ENCODE measurements around the gene THSD7B. TPM values are rescaled to one million over a fixed set of nuclear protein-coding genes. Genes with fewer than 3 reads are reported as not detected.

The THSD7B gene, protein sequence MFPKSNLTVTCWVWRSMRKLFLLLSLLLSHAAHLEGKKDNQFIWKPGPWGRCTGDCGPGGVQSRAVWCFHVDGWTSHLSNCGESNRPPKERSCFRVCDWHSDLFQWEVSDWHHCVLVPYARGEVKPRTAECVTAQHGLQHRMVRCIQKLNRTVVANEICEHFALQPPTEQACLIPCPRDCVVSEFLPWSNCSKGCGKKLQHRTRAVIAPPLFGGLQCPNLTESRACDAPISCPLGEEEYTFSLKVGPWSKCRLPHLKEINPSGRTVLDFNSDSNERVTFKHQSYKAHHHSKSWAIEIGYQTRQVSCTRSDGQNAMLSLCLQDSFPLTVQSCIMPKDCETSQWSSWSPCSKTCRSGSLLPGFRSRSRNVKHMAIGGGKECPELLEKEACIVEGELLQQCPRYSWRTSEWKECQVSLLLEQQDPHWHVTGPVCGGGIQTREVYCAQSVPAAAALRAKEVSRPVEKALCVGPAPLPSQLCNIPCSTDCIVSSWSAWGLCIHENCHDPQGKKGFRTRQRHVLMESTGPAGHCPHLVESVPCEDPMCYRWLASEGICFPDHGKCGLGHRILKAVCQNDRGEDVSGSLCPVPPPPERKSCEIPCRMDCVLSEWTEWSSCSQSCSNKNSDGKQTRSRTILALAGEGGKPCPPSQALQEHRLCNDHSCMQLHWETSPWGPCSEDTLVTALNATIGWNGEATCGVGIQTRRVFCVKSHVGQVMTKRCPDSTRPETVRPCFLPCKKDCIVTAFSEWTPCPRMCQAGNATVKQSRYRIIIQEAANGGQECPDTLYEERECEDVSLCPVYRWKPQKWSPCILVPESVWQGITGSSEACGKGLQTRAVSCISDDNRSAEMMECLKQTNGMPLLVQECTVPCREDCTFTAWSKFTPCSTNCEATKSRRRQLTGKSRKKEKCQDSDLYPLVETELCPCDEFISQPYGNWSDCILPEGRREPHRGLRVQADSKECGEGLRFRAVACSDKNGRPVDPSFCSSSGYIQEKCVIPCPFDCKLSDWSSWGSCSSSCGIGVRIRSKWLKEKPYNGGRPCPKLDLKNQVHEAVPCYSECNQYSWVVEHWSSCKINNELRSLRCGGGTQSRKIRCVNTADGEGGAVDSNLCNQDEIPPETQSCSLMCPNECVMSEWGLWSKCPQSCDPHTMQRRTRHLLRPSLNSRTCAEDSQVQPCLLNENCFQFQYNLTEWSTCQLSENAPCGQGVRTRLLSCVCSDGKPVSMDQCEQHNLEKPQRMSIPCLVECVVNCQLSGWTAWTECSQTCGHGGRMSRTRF (N-terminal part only)
- 0.85 TPM for total RNA-seq
- 0.34 TPM for polyA plus RNA-seq (ENCODE audit: insufficient read depth, low read depth, low replicate concordance)
- long read RNA-seq, donor 1, result 0 reads
- long read RNA-seq, donor 2, result 0 reads
- long read RNA-seq, donor 3, result 0 reads
- long read RNA-seq, donor 4, result 0 reads
- long read RNA-seq, donor 5, result 0 reads
- long read RNA-seq, donor 6, result 0 reads
- long read RNA-seq, donor 7, result 0 reads
- long read RNA-seq, donor 8, partial matches to known transcripts, result 5 of 5 reads
- long read RNA-seq, donor 8, other reads (novel, unspliced or antisense), result 0 of 5 reads
- long read RNA-seq, donor 9, result 0 reads
- long read RNA-seq, donor 10, result 0 reads

DNA sequence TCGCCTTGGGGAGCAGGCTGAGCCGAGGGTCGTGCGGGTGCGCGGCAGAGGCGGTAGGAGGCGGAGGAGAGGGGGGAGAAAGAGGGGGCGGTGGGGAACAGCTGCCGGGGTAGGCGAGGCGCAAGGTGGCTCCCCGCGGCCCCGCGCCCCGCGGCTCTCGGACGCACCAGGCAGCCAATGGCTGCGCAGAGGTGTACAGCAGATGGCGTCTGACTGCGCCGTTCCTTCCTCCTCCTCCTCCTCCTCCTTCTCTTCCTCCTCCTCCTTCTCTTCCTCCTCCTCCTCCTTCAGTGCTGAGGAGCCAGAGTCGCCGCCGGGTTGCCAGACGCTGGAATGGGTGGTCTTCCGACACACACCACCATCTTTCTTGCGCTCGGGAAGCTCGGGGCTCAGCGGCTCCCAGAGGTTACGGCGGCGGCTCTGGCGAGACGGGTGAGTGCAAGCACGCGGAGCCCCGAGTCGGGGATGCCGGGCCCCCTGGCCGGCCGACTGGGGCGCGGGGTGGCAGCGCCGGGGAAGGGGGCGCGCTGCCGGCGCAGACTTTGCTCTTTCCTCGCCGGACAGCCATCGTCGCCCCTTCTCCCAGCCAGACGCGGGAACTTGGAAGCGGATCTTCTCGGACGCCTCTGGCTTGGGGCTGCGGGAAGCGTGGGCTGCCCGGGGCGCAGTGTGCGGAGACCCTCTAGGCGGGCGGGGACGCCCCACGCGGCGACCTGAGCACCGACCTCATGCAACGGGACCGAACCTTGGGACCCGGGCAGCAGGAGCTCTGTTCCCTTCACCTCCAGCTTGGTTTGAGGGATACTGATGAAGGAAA is at the start of gene THSD7B:
THSD7B (plus strand) TSS at position 290 of the 817 bp plus-strand sequence. CDS start 116,634 bp downstream, outside the sequence.
- DNase-seq (peak; percentile 14 to 69 (median 47)), FAIRE-seq (no peak)
- peak within 1 kb of the TSS; percentile 46 to 58 (median 53) for H3K4me3 ChIP-seq (ENCODE audit: low read length in 3 of 3)
- no peaks in the 10 kb centered on the region for H3K36me3 ChIP-seq (ENCODE audit: control insufficient read depth in 2 of 3, insufficient read depth in 3 of 3, low read length in 3 of 3)
- H3K27ac ChIP-seq (ENCODE audit: low read depth in 2 of 2, low read length in 2 of 2), result no peak within 1 kb of the TSS
- TF ChIP-seq, protein P1, sequence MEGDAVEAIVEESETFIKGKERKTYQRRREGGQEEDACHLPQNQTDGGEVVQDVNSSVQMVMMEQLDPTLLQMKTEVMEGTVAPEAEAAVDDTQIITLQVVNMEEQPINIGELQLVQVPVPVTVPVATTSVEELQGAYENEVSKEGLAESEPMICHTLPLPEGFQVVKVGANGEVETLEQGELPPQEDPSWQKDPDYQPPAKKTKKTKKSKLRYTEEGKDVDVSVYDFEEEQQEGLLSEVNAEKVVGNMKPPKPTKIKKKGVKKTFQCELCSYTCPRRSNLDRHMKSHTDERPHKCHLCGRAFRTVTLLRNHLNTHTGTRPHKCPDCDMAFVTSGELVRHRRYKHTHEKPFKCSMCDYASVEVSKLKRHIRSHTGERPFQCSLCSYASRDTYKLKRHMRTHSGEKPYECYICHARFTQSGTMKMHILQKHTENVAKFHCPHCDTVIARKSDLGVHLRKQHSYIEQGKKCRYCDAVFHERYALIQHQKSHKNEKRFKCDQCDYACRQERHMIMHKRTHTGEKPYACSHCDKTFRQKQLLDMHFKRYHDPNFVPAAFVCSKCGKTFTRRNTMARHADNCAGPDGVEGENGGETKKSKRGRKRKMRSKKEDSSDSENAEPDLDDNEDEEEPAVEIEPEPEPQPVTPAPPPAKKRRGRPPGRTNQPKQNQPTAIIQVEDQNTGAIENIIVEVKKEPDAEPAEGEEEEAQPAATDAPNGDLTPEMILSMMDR (IDR thresholded peaks at IDR 0.05; ENCODE audit: borderline replicate concordance, extremely low read depth, insufficient read depth), result no peak
- no peak within 1 kb of the TSS for H3K9ac ChIP-seq (ENCODE audit: low read length in 3 of 3)
- H3K27me3 ChIP-seq (ENCODE audit: control insufficient read depth, insufficient read depth, low read length), result peaks cover 28% of the 10 kb centered on the region
- intact Hi-C loops (cut with DNase I), result no loop called here
- no peaks in the 10 kb centered on the region for H3K9me3 ChIP-seq (ENCODE audit: control insufficient read depth in 2 of 3, insufficient read depth in 1 of 3, low read length in 3 of 3)
- H3K4me1 ChIP-seq (ENCODE audit: control insufficient read depth in 2 of 3, insufficient read depth in 2 of 3, low read depth in 1 of 3, low read length in 3 of 3), result peaks cover 0 to 8% (median 5%) of the 10 kb centered on the region in 3 donors

DNA sequence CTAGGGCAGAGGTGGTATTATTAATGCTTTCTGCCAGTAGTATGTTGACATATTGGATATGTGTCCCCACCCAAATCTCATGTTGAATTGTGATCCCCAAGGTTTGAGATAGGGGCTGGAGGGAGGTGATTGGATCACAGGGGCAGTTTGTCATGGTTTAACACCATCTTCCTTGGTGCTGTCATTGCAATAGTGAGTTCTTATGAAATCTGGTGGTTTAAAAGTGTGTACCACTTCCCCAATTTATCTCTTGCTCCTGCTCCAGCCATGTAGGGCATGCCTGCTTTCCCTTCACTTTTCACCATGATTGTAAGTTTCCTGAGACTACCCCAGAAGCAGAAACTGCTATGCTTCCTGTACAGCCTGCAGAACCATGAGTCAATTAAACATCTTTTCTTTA is 47.1 kb upstream of the THSD7B start:
- H3K36me3 ChIP-seq (ENCODE audit: control insufficient read depth in 2 of 3, insufficient read depth in 3 of 3, low read length in 3 of 3), result no peaks in the 10 kb centered on the region
- H3K27ac ChIP-seq (ENCODE audit: low read depth in 2 of 2, low read length in 2 of 2), result no peak overlapping the region
- intact Hi-C loops (cut with DNase I), result no loop called here
- H3K4me3 ChIP-seq (ENCODE audit: low read length in 3 of 3), result no peak overlapping the region
- FAIRE-seq (no peak), DNase-seq (no peak)
- TF ChIP-seq, protein P1 (IDR thresholded peaks at IDR 0.05; ENCODE audit: borderline replicate concordance, extremely low read depth, insufficient read depth), result no peak
- H3K9ac ChIP-seq (ENCODE audit: low read length in 3 of 3), result no peak overlapping the region
- H3K27me3 ChIP-seq (ENCODE audit: control insufficient read depth, insufficient read depth, low read length), result no peaks in the 10 kb centered on the region
- H3K9me3 ChIP-seq (ENCODE audit: control insufficient read depth in 2 of 3, insufficient read depth in 1 of 3, low read length in 3 of 3), result no peaks in the 10 kb centered on the region
- H3K4me1 ChIP-seq (ENCODE audit: control insufficient read depth in 2 of 3, insufficient read depth in 2 of 3, low read depth in 1 of 3, low read length in 3 of 3), result no peaks in the 10 kb centered on the region
